Ishikawa (cell line): Measurements from ENCODE around the gene LAMP5.

Source experiments
- CEBPB ChIP-seq: IDR thresholded peaks from 2 replicates; pipeline ENCODE4 v1.6.1; 2012
- CREB1 ChIP-seq: IDR thresholded peaks from 2 replicates; pipeline ENCODE4 v1.6.1; 2012; ENCODE audit warnings: low read depth
- EGR1 ChIP-seq: IDR thresholded peaks from 2 replicates; pipeline ENCODE4 v1.6.1; 2012
- EP300 ChIP-seq: IDR thresholded peaks from 2 replicates; pipeline ENCODE4 v1.6.1; 2012; ENCODE audit warnings: borderline replicate concordance
- FOXM1 ChIP-seq: IDR thresholded peaks from 2 replicates; pipeline ENCODE4 v1.6.1; 2012; ENCODE audit warnings: low read depth, borderline replicate concordance
- NFIC ChIP-seq: IDR thresholded peaks from 2 replicates; pipeline ENCODE4 v1.6.1; 2012
- RAD21 ChIP-seq: IDR thresholded peaks from 2 replicates; pipeline ENCODE4 v1.6.1; 2012; ENCODE audit warnings: low read depth
- TAF1 ChIP-seq: IDR thresholded peaks from 2 replicates; pipeline ENCODE4 v1.6.1; 2012; ENCODE audit warnings: low read depth, mild to moderate bottlenecking
- TCF12 ChIP-seq: IDR thresholded peaks from 2 replicates; pipeline ENCODE4 v1.6.1; 2012; ENCODE audit warnings: low read depth
- TEAD4 ChIP-seq: IDR thresholded peaks from 2 replicates; pipeline ENCODE4 v1.6.1; 2012
- YY1 ChIP-seq: IDR thresholded peaks from 2 replicates; pipeline ENCODE4 v1.6.1; 2012; ENCODE audit warnings: low read depth
- ZBTB7A ChIP-seq: IDR thresholded peaks from 2 replicates; pipeline ENCODE4 v1.6.1; 2012; ENCODE audit warnings: low read depth
- TF ChIP-seq, protein P1 (sequence below): IDR thresholded peaks from 2 replicates; pipeline ENCODE4 v1.6.1; 2012; ENCODE audit warnings: low read depth, mild to moderate bottlenecking
- TF ChIP-seq, protein P2 (sequence below): IDR thresholded peaks from 2 replicates; pipeline ENCODE4 v1.6.1; 2012

DNA sequence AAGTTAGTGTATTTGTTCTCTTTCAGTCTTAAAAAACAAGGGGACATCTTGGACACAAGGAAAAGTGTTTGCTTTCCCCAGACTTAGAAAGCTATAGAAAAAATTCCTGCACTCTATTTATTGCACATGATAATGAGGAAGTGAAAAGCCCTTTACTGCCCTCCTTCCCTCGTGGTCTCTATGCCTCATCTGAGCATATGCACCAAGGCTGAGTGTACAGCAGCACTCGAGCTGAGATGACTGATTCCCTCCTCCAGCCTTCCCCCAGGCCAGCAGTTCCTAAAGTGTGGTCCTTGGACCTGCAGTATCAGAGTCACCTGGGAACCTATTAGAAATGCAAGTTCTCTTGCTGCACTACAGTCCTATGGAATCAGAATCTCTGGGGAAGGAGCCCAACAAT is 14.3 kb upstream of the LAMP5 start:
- TF ChIP-seq CEBPB (no peak), EGR1 (no peak), NFIC (no peak), YY1 (no peak), EP300 (no peak), RAD21 (no peak), FOXM1 (no peak), TCF12 (no peak), TAF1 (no peak), CREB1 (no peak), ZBTB7A (no peak), TEAD4 (no peak)
- TF ChIP-seq, protein P1, sequence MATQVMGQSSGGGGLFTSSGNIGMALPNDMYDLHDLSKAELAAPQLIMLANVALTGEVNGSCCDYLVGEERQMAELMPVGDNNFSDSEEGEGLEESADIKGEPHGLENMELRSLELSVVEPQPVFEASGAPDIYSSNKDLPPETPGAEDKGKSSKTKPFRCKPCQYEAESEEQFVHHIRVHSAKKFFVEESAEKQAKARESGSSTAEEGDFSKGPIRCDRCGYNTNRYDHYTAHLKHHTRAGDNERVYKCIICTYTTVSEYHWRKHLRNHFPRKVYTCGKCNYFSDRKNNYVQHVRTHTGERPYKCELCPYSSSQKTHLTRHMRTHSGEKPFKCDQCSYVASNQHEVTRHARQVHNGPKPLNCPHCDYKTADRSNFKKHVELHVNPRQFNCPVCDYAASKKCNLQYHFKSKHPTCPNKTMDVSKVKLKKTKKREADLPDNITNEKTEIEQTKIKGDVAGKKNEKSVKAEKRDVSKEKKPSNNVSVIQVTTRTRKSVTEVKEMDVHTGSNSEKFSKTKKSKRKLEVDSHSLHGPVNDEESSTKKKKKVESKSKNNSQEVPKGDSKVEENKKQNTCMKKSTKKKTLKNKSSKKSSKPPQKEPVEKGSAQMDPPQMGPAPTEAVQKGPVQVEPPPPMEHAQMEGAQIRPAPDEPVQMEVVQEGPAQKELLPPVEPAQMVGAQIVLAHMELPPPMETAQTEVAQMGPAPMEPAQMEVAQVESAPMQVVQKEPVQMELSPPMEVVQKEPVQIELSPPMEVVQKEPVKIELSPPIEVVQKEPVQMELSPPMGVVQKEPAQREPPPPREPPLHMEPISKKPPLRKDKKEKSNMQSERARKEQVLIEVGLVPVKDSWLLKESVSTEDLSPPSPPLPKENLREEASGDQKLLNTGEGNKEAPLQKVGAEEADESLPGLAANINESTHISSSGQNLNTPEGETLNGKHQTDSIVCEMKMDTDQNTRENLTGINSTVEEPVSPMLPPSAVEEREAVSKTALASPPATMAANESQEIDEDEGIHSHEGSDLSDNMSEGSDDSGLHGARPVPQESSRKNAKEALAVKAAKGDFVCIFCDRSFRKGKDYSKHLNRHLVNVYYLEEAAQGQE, result no peak
- TF ChIP-seq, protein P2, sequence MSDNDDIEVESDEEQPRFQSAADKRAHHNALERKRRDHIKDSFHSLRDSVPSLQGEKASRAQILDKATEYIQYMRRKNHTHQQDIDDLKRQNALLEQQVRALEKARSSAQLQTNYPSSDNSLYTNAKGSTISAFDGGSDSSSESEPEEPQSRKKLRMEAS, result no peak
